Loucy (cell line): ENCODE measurements around the gene COL24A1.

Experiments used
- EZH2phosphoT487 ChIP-seq: fragments of 200-600 bp; IDR thresholded peaks from 2 replicates; pipeline ENCODE4 v1.6.1; 2018; ENCODE audit warnings: antibody characterized with exemption, mild to moderate bottlenecking, moderate library complexity, borderline replicate concordance
- TF ChIP-seq, protein P1 (sequence below): fragments of 200-600 bp; sonication (generic); conservative IDR thresholded peaks from 2 replicates; pipeline ENCODE4 v1.5.1; 2014; ENCODE audit warnings: mild to moderate bottlenecking, antibody characterized with exemption, low read length

GRCh38 chr1:86194491-86195034, 38.0 kb upstream of the COL24A1 start:
- TF ChIP-seq, protein P1, sequence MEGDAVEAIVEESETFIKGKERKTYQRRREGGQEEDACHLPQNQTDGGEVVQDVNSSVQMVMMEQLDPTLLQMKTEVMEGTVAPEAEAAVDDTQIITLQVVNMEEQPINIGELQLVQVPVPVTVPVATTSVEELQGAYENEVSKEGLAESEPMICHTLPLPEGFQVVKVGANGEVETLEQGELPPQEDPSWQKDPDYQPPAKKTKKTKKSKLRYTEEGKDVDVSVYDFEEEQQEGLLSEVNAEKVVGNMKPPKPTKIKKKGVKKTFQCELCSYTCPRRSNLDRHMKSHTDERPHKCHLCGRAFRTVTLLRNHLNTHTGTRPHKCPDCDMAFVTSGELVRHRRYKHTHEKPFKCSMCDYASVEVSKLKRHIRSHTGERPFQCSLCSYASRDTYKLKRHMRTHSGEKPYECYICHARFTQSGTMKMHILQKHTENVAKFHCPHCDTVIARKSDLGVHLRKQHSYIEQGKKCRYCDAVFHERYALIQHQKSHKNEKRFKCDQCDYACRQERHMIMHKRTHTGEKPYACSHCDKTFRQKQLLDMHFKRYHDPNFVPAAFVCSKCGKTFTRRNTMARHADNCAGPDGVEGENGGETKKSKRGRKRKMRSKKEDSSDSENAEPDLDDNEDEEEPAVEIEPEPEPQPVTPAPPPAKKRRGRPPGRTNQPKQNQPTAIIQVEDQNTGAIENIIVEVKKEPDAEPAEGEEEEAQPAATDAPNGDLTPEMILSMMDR, result no peak
- TF ChIP-seq EZH2phosphoT487, result no peak
